Measurements from ENCODE around the gene OR6V1. TPM values are rescaled to one million over a fixed set of nuclear protein-coding genes. Genes with fewer than 3 reads are reported as not detected.

The OR6V1 gene
- total and polyA plus RNA-seq, 10 of the 15 experiments (the other 5 are each of a cell fraction or from before 2014, with no cell fraction given) = not detected

- H3K4me1 ChIP-seq (ENCODE audit: control insufficient read depth, insufficient read depth, low read length) = peaks cover 10% of the 10 kb centered on the region
- H3K4me3 ChIP-seq = no peak overlapping the region
- no peaks in the 10 kb centered on the region for H4K20me1 ChIP-seq (ENCODE audit: control insufficient read depth, insufficient read depth)
- no peak overlapping the region for H3K9ac ChIP-seq (ENCODE audit: control insufficient read depth, insufficient read depth, low read length)
- peaks cover 0 to 3% of the 10 kb centered on the region in 2 experiments; a peak in 1 of 4 replicates for H3K27me3 ChIP-seq (replicated peaks in 1 of 2; ENCODE audit: control insufficient read depth in 2 of 2, insufficient read depth in 2 of 2, low read length in 1 of 2)
- H2AFZ ChIP-seq (ENCODE audit: control insufficient read depth, low read depth, low read length) = no peak overlapping the region
- H3K27ac ChIP-seq (ENCODE audit: control insufficient read depth, insufficient read depth) = no peak overlapping the region
- ChIA-PET POLR2A (no interaction called here), SMC1A (ENCODE audit: uncharacterized antibody, unreplicated experiment) (interaction anchor here (0.7 to 2.4 kb wide), 4 partner anchors 139 to 210 kb away, joined by 3 to 12 read pairs (median 4); partner anchors contain the start of gene TAS2R40), CTCF (interaction anchor here (0.8 to 19.2 kb wide), 4 partner anchors 9 to 207 kb away, joined by 3 to 434 read pairs (median 6); partner anchors contain the start of gene TAS2R40), RAD21 (ENCODE audit: unreplicated experiment) (interaction anchor here (5.5 kb wide), 1 partner anchor 203 kb away, joined by 83 read pairs; no protein-coding TSS in a partner anchor)
- TF ChIP-seq RAD51 (IDR thresholded peaks at IDR 0.05) = no peak
- TF ChIP-seq RFX5 (IDR thresholded peaks at IDR 0.05; ENCODE audit: low read depth, low read length) = no peak
- no peak for TF ChIP-seq EED (IDR thresholded peaks at IDR 0.05; ENCODE audit: low read depth)
- no peak for TF ChIP-seq NFYA (IDR thresholded peaks at IDR 0.05; ENCODE audit: borderline replicate concordance, low read depth, low read length)
- TF ChIP-seq POLR2AphosphoS5 (IDR thresholded peaks at IDR 0.05; ENCODE audit: low read length) = no peak
- no peak for TF ChIP-seq RELA (IDR thresholded peaks at IDR 0.05; ENCODE audit: borderline replicate concordance, partially characterized antibody)
- TF ChIP-seq POU2F2 (IDR thresholded peaks at IDR 0.05; ENCODE audit: borderline replicate concordance, low read depth, low read length) = no peak
- WGBS (ENCODE audit: insufficient coverage, insufficient replicate concordance, low lambda C conversion rate, missing lambda C conversion rate) = 62% methylated on average over 7 of the region's 7 CpGs
- FAIRE-seq = no peak
- intact Hi-C loops (cut with micrococcal nuclease; ENCODE audit: unreplicated experiment) (no loop called here), in situ Hi-C loops (cut with MboI) (loop anchor here (10.0 kb wide), 1 partner anchor 403 kb away; no protein-coding TSS in a partner anchor)
- H3K79me2 ChIP-seq (ENCODE audit: control insufficient read depth, insufficient read depth, low read length) = no peaks in the 10 kb centered on the region
- no peaks in the 10 kb centered on the region for H3K36me3 ChIP-seq (ENCODE audit: control insufficient read depth in 2 of 2, insufficient read depth in 2 of 2, low read length in 1 of 2)
- no peak for DNase-seq (ENCODE audit: low read depth, low spot score)
- no peaks in the 10 kb centered on the region for H3K9me3 ChIP-seq (replicated peaks; ENCODE audit: control insufficient read depth, insufficient read depth, low read length)
- no peak overlapping the region for H3K4me2 ChIP-seq (ENCODE audit: control insufficient read depth, insufficient read depth)
- no TSS peak for BruUV-seq (replicated peaks)
- ATAC-seq = no peak
Observed at GRCh38 chr7:143012001-143012400, 40.1 kb upstream of the OR6V1 start.

GRCh38 chr7:143012409-143012808 is 39.7 kb upstream of the OR6V1 start:
- Histone ChIP-seq H3K9me3 (replicated peaks; ENCODE audit: control insufficient read depth, insufficient read depth, low read length) (no peaks in the 10 kb centered on the region), H3K27me3 (replicated peaks in 1 of 2; ENCODE audit: control insufficient read depth in 2 of 2, insufficient read depth in 2 of 2, low read length in 1 of 2) (peaks cover 0 to 3% of the 10 kb centered on the region in 2 experiments; a peak in 1 of 4 replicates), H3K9ac (ENCODE audit: control insufficient read depth, insufficient read depth, low read length) (no peak overlapping the region), H4K20me1 (ENCODE audit: control insufficient read depth, insufficient read depth) (no peaks in the 10 kb centered on the region), H2AFZ (ENCODE audit: control insufficient read depth, low read depth, low read length) (no peak overlapping the region), H3K27ac (ENCODE audit: control insufficient read depth, insufficient read depth) (no peak overlapping the region), H3K4me1 (ENCODE audit: control insufficient read depth, insufficient read depth, low read length) (peaks cover 10% of the 10 kb centered on the region), H3K36me3 (ENCODE audit: control insufficient read depth in 2 of 2, insufficient read depth in 2 of 2, low read length in 1 of 2) (no peaks in the 10 kb centered on the region), H3K4me2 (ENCODE audit: control insufficient read depth, insufficient read depth) (no peak overlapping the region), H3K4me3 (no peak overlapping the region), H3K79me2 (ENCODE audit: control insufficient read depth, insufficient read depth, low read length) (no peaks in the 10 kb centered on the region)
- RAD21 ChIA-PET (ENCODE audit: unreplicated experiment) = interaction anchor here (5.5 kb wide), 1 partner anchor 203 kb away, joined by 83 read pairs; no protein-coding TSS in a partner anchor
- no peak for ATAC-seq
- POLR2A ChIA-PET = interaction anchor here (0.6 kb wide), 1 partner anchor 231 kb away, joined by 4 read pairs; no protein-coding TSS in a partner anchor
- BruUV-seq (replicated peaks) = no TSS peak
- 63% methylated on average over 4 of the region's 4 CpGs for WGBS (ENCODE audit: insufficient coverage, insufficient replicate concordance, low lambda C conversion rate, missing lambda C conversion rate)
- DNase-seq (ENCODE audit: low read depth, low spot score) = no peak
- intact Hi-C loops (cut with micrococcal nuclease; ENCODE audit: unreplicated experiment) (no loop called here), in situ Hi-C loops (cut with MboI) (loop anchor here (10.0 kb wide), 1 partner anchor 402 kb away; no protein-coding TSS in a partner anchor)
- SMC1A ChIA-PET (ENCODE audit: uncharacterized antibody, unreplicated experiment) = interaction anchor here (0.6 to 2.4 kb wide), 3 partner anchors 202 to 329 kb away, joined by 3 to 12 read pairs (median 5); partner anchors contain the start of gene TAS2R40
- FAIRE-seq = no peak
- CTCF ChIA-PET = interaction anchor here (0.8 to 19.2 kb wide), 3 partner anchors 11 to 207 kb away, joined by 3 to 434 read pairs (median 8); partner anchors contain the start of gene TAS2R40
- no peak for TF ChIP-seq TBL1XR1 (IDR thresholded peaks at IDR 0.05; ENCODE audit: low read depth, low read length)
- no peak for TF ChIP-seq RELA (IDR thresholded peaks at IDR 0.05; ENCODE audit: borderline replicate concordance, partially characterized antibody)
- no peak for TF ChIP-seq ZNF384 (IDR thresholded peaks at IDR 0.05; ENCODE audit: borderline replicate concordance, low read depth, low read length)
- TF ChIP-seq REST (IDR thresholded peaks at IDR 0.05; ENCODE audit: low read depth, low read length) = no peak
- no peak for TF ChIP-seq CEBPB (IDR thresholded peaks at IDR 0.05; ENCODE audit: borderline replicate concordance in 1 of 2, low read depth in 2 of 2, low read length in 2 of 2)
- no peak for TF ChIP-seq POLR2A (IDR thresholded peaks at IDR 0.05; ENCODE audit: low read depth, low read length)
- TF ChIP-seq TCF12 (IDR thresholded peaks at IDR 0.05; ENCODE audit: low read depth, low read length) = no peak
